Measurements from ENCODE around the gene HSD11B1. TPM values are rescaled to one million over a fixed set of nuclear protein-coding genes. Genes with fewer than 3 reads are reported as not detected.

The HSD11B1 gene
- polyA plus RNA-seq, 1 donor from 2014 or later, result not detected

DNA sequence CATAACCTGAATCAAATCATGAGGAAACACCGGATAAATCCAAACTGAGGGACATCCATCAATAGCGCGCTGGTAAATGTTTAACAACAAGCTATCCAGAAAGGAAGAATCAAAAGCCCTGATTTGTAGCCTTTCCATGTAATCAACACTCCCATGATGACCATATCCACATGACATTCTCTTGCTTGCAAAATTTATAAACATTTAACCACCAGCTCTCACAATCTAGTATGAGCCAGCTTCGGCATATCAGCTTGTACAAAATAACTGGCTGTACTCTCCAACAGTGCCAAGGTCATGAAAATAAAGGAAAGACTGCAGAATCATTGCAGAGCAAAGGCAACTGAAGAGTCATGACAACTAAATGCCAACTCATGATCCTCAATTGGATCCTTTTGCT, 15.7 kb downstream of the HSD11B1 start:
- H3K9me3 ChIP-seq (ENCODE audit: low read length), result no peaks in the 10 kb centered on the region
- H3K4me3 ChIP-seq (ENCODE audit: low read length), result no peak overlapping the region
- no peaks in the 10 kb centered on the region for H4K20me1 ChIP-seq (ENCODE audit: insufficient read depth)
- TF ChIP-seq EP300 (conservative IDR thresholded peaks at IDR 0.05; ENCODE audit: poor library complexity, severe bottlenecking) (no peak), EZH2 (IDR thresholded peaks at IDR 0.05; ENCODE audit: borderline replicate concordance, insufficient read depth, low read length, poor library complexity, severe bottlenecking) (no peak)
- no peak overlapping the region for H2AFZ ChIP-seq (ENCODE audit: low read depth, low read length)
- H3K36me3 ChIP-seq (ENCODE audit: insufficient read depth, low read length), result no peaks in the 10 kb centered on the region
- H3K9ac ChIP-seq (ENCODE audit: low read length), result no peak overlapping the region
- H3K4me2 ChIP-seq (ENCODE audit: low read length), result no peak overlapping the region
- H3K27me3 ChIP-seq (ENCODE audit: insufficient read depth, low read depth, low read length), result no peaks in the 10 kb centered on the region
- H3K79me2 ChIP-seq (replicated peaks; ENCODE audit: insufficient read depth, low read length), result no peaks in the 10 kb centered on the region
- H3K27ac ChIP-seq (ENCODE audit: low read length), result no peak overlapping the region
- no peaks in the 10 kb centered on the region for H3F3A ChIP-seq (ENCODE audit: insufficient read depth, low read length, poor library complexity, severe bottlenecking)
- H3K9me2 ChIP-seq (ENCODE audit: insufficient read depth, low read length), result no peaks in the 10 kb centered on the region

DNA sequence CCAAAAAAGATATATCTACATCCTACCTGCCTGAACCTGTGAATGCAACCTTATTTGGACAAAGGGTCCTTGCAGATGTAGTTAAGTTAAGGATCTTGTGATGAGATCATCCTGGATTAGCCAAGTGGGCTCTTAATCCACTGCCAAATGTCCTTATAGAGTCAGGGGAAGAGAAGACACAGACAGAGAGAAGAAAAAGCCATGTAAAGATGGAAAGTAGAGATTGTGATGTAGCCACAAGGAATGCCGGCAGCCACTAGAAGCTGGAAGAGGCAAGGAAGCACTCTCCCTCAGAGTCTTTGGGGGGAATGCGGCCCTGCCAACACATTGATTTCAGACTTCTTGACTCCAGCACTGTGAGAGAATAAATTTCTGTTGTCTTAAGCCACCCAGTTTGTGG, 16.2 kb downstream of the HSD11B1 start:
- H2AFZ ChIP-seq (ENCODE audit: low read depth, low read length), result no peak overlapping the region
- H3K27ac ChIP-seq (ENCODE audit: low read length), result no peak overlapping the region
- H3K9me2 ChIP-seq (ENCODE audit: insufficient read depth, low read length), result no peaks in the 10 kb centered on the region
- H3F3A ChIP-seq (ENCODE audit: insufficient read depth, low read length, poor library complexity, severe bottlenecking), result no peaks in the 10 kb centered on the region
- no peaks in the 10 kb centered on the region for H3K36me3 ChIP-seq (ENCODE audit: insufficient read depth, low read length)
- H3K79me2 ChIP-seq (replicated peaks; ENCODE audit: insufficient read depth, low read length), result no peaks in the 10 kb centered on the region
- H3K9ac ChIP-seq (ENCODE audit: low read length), result no peak overlapping the region
- no peak for TF ChIP-seq RAD21 (conservative IDR thresholded peaks at IDR 0.05)
- TF ChIP-seq, protein P1, sequence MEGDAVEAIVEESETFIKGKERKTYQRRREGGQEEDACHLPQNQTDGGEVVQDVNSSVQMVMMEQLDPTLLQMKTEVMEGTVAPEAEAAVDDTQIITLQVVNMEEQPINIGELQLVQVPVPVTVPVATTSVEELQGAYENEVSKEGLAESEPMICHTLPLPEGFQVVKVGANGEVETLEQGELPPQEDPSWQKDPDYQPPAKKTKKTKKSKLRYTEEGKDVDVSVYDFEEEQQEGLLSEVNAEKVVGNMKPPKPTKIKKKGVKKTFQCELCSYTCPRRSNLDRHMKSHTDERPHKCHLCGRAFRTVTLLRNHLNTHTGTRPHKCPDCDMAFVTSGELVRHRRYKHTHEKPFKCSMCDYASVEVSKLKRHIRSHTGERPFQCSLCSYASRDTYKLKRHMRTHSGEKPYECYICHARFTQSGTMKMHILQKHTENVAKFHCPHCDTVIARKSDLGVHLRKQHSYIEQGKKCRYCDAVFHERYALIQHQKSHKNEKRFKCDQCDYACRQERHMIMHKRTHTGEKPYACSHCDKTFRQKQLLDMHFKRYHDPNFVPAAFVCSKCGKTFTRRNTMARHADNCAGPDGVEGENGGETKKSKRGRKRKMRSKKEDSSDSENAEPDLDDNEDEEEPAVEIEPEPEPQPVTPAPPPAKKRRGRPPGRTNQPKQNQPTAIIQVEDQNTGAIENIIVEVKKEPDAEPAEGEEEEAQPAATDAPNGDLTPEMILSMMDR (IDR thresholded peaks at IDR 0.05; ENCODE audit: poor library complexity, severe bottlenecking), result no peak
- no peak for TF ChIP-seq MXI1 (conservative IDR thresholded peaks at IDR 0.05; ENCODE audit: poor library complexity, severe bottlenecking)
- no peak for TF ChIP-seq POLR2AphosphoS5 (IDR thresholded peaks at IDR 0.05)
- TF ChIP-seq SMC3 (conservative IDR thresholded peaks at IDR 0.05; ENCODE audit: poor library complexity), result no peak
- TF ChIP-seq EZH2 (IDR thresholded peaks at IDR 0.05; ENCODE audit: borderline replicate concordance, insufficient read depth, low read length, poor library complexity, severe bottlenecking), result no peak
- TF ChIP-seq, protein P2, sequence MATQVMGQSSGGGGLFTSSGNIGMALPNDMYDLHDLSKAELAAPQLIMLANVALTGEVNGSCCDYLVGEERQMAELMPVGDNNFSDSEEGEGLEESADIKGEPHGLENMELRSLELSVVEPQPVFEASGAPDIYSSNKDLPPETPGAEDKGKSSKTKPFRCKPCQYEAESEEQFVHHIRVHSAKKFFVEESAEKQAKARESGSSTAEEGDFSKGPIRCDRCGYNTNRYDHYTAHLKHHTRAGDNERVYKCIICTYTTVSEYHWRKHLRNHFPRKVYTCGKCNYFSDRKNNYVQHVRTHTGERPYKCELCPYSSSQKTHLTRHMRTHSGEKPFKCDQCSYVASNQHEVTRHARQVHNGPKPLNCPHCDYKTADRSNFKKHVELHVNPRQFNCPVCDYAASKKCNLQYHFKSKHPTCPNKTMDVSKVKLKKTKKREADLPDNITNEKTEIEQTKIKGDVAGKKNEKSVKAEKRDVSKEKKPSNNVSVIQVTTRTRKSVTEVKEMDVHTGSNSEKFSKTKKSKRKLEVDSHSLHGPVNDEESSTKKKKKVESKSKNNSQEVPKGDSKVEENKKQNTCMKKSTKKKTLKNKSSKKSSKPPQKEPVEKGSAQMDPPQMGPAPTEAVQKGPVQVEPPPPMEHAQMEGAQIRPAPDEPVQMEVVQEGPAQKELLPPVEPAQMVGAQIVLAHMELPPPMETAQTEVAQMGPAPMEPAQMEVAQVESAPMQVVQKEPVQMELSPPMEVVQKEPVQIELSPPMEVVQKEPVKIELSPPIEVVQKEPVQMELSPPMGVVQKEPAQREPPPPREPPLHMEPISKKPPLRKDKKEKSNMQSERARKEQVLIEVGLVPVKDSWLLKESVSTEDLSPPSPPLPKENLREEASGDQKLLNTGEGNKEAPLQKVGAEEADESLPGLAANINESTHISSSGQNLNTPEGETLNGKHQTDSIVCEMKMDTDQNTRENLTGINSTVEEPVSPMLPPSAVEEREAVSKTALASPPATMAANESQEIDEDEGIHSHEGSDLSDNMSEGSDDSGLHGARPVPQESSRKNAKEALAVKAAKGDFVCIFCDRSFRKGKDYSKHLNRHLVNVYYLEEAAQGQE (IDR thresholded peaks at IDR 0.05; ENCODE audit: borderline replicate concordance), result no peak
- no peak for TF ChIP-seq TAF1 (IDR thresholded peaks at IDR 0.05; ENCODE audit: low read depth)
- no peak for TF ChIP-seq EP300 (conservative IDR thresholded peaks at IDR 0.05; ENCODE audit: poor library complexity, severe bottlenecking)
- no peaks in the 10 kb centered on the region for H3K27me3 ChIP-seq (ENCODE audit: insufficient read depth, low read depth, low read length)
- no peak overlapping the region for H3K4me2 ChIP-seq (ENCODE audit: low read length)
- no peaks in the 10 kb centered on the region for H4K20me1 ChIP-seq (ENCODE audit: insufficient read depth)
- no peaks in the 10 kb centered on the region for H3K9me3 ChIP-seq (ENCODE audit: low read length)
- H3K4me3 ChIP-seq (ENCODE audit: low read length), result no peak overlapping the region

DNA sequence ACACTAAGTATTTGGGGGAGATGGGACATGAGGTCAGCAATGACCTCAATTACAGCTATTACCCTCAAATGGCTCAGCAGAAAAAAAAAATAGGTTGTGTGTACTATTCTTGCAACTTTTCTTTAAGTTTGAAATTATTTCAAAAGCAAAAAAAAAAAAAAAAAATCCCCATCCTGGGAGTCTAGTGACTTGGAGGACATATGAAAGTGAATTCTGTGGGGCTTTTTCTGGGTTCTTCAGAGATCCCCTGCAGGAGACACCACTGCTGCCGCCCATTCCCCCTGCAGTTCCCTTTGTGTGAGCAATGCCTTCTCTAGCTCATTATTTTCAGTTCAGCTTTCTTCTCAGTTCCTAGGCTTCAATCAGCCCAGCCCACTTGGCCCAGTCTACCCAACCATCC, 16.7 kb downstream of the HSD11B1 start:
- no peaks in the 10 kb centered on the region for H3K36me3 ChIP-seq (ENCODE audit: insufficient read depth, low read length)
- H3K4me3 ChIP-seq (ENCODE audit: low read length), result no peak overlapping the region
- no peaks in the 10 kb centered on the region for H3K9me3 ChIP-seq (ENCODE audit: low read length)
- no peaks in the 10 kb centered on the region for H3F3A ChIP-seq (ENCODE audit: insufficient read depth, low read length, poor library complexity, severe bottlenecking)
- no peaks in the 10 kb centered on the region for H3K79me2 ChIP-seq (replicated peaks; ENCODE audit: insufficient read depth, low read length)
- H3K9ac ChIP-seq (ENCODE audit: low read length), result no peak overlapping the region
- H3K9me2 ChIP-seq (ENCODE audit: insufficient read depth, low read length), result no peaks in the 10 kb centered on the region
- H3K4me2 ChIP-seq (ENCODE audit: low read length), result no peak overlapping the region
- no peaks in the 10 kb centered on the region for H3K27me3 ChIP-seq (ENCODE audit: insufficient read depth, low read depth, low read length)
- no peak overlapping the region for H3K27ac ChIP-seq (ENCODE audit: low read length)
- TF ChIP-seq MXI1 (conservative IDR thresholded peaks at IDR 0.05; ENCODE audit: poor library complexity, severe bottlenecking) (no peak), TAF1 (IDR thresholded peaks at IDR 0.05; ENCODE audit: low read depth) (no peak), RAD21 (conservative IDR thresholded peaks at IDR 0.05) (no peak), SMC3 (conservative IDR thresholded peaks at IDR 0.05; ENCODE audit: poor library complexity) (no peak), POLR2AphosphoS5 (IDR thresholded peaks at IDR 0.05) (no peak), EP300 (conservative IDR thresholded peaks at IDR 0.05; ENCODE audit: poor library complexity, severe bottlenecking) (no peak), EZH2 (IDR thresholded peaks at IDR 0.05; ENCODE audit: borderline replicate concordance, insufficient read depth, low read length, poor library complexity, severe bottlenecking) (no peak)
- TF ChIP-seq, protein P2 (IDR thresholded peaks at IDR 0.05; ENCODE audit: borderline replicate concordance), result no peak
- TF ChIP-seq, protein P1 (IDR thresholded peaks at IDR 0.05; ENCODE audit: poor library complexity, severe bottlenecking), result no peak
- H2AFZ ChIP-seq (ENCODE audit: low read depth, low read length), result no peak overlapping the region
- H4K20me1 ChIP-seq (ENCODE audit: insufficient read depth), result no peaks in the 10 kb centered on the region
